GM18502 (cell line): Measurements from ENCODE around the gene JUNB.
"Not testable (repeated sequence)": the region's sequence is repeated elsewhere in the genome, so short reads cannot be mapped to it uniquely, and the experiment has no call there.

Experiments
- ATAC-seq: cut with Tn5 transposase; IDR thresholded peaks from one replicate; pipeline ENCODE4 v1.9.1; 2021; ENCODE audit warnings: mild to moderate bottlenecking; ENCODE audit not compliant: unreplicated experiment, poor library complexity

The JUNB gene

DNA sequence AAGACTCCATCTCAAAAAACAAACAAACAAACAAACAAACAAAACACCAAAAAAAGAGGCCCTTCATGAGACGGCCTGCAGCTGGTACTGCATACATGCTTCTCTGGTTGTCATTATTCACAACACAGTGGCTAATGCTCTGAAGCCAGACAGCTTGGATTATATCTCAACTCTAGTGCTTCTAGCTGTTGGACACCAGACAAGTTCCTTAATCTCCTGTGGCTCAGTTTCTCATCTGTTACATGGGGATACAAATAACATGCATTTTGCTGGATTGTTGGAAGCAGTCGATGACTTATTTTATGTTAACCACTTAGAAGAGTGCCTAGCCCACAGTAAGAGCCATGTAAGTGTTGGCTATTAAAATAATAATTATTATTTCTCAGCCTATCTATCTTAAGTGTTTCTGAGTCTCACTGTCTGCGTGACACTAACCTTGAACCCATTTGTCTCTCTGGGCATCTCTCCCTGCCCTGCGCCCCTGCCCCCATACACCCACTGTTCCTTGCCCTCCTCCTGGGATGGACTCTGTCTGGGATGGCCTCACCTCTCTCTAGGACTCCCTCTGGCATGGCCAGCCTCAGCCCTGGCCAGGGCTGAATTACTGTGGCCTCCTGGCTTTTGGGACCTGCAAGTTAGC is 3.1 kb upstream of the JUNB start:
- ATAC-seq = no peak

DNA sequence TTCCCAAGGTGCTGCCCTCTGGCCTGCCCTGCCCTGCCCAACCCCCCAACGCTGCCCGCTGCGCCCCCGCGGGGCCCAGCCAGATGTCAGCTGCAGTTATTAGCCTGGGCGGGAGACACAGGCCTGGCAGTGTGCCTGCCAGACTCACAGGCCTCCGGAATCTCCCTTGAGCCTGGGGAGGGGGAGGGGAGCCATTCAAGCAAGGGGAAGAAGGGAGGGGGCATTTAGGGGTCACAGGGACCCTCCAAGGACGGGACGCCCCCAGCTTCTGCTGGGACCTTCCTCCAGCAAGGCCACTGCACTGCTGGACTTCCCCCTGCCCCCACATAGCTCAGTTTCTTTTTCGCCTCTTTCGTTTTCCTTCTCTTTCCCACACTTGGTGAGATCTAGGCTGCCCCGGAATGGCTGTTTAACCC is 2.6 kb upstream of the JUNB start:
- ATAC-seq = no peak

DNA sequence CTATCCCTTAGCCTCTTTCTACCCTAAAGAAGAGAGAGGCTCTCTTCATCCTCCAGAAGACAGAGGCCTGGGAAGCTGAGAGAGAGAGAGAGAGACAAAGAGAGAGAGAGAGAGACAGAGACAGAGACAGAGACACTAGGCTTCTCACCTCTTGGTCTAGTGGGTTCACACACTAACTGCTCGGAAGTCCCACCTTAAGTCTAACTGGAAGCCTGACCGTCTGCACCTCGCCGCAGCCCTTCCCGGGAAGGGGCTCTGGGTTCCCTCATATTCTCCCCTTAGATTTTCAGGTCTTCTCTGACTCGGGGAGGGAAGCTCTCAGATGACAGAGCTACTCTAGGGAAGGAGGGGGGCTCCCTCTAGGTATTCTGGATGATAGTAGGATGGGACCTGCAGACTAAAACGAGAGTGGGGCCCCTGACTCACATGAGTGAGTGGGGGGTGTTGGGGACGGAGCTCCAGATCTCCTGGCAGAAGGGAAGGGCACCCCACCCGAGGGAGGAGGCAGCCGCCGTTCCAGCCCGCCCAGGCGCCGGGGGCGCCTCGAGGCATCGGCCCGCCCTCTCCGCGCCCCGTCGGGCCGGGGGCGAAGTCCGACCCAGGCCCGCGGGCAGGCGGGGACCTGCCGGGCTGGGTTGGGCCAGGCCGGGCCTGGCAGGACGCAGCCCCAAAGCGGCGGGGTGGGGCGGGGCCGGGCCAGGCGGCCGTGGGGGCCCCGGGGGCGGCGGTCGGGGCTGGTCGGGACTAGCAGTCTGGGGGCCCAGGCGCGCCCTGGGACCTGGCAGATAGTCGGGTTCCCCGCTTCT is 2.0 kb upstream of the JUNB start:
- no peak for ATAC-seq

DNA sequence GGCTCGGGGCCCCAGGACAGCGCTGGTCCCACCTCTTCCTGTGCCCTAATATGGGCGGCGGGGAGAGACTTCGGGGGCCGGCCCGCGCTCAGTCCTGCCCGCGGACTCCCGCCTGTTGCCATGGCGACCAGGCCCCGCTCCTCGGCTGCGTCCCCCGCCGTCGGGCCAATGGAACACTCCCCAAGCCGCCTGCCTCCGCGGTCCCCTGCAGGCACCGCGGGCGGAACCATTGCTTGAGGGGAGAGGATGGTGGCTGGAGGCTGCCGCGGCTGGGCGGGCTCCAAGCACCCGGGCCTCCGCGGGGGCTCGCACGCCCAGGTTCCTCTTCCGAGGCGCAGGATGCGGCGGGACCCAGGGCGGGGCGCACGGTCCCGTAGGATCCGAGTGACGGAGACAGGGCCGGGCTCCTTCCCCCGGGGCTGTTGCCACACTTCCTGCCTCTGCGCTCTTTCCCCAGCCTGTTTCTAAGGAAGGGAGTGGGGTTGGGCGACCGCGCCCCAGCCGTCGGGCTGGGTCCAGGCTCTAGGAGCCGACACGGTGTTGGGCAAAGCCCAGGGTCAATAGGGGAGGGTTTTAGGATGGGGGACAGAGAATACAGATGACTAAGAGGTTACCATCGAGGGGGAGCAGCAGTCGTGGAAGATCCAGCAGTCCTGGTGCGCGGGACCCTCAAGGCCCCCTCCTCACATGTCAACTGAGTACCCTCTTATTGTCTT is 1.2 kb upstream of the JUNB start:
- ATAC-seq = peak; percentile 39

DNA sequence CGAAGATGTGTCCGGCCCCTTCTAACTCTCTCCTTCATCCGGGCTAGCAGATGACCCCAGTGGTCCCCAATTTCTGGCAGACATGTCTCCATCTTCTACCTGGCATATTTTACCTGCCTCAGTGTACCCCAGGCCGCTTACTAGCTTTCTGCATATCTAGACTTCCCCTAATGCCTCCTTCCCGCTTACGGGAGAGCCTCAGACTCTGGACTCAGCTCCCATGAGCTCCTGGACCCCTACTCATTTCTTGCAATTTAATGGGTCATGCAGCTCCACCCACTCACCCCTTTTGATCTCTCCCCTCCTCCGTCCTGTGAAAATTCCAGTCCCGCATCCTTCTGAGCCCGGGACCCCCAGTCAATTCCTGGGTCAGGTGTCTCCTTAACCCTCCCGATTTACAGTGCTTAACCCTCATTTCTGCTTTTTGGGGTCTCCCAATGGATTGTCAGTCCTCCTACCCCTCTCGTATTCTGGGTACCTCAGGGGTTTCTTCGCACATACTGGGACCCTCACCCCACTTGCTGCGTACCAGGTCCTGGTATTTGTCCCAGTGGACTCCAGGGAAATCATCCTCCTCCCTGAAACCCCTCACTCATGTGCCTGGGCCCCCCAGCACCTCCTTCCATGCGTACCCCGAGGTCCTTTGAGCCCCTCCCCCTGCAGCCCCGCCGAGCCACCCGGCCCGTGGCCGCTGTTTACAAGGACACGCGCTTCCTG is 500 bp upstream of the JUNB start:
- no peak for ATAC-seq

- no peak for ATAC-seq
Measured at GRCh38 chr19:12792051-12792852, 966 bp downstream of the JUNB start.

DNA sequence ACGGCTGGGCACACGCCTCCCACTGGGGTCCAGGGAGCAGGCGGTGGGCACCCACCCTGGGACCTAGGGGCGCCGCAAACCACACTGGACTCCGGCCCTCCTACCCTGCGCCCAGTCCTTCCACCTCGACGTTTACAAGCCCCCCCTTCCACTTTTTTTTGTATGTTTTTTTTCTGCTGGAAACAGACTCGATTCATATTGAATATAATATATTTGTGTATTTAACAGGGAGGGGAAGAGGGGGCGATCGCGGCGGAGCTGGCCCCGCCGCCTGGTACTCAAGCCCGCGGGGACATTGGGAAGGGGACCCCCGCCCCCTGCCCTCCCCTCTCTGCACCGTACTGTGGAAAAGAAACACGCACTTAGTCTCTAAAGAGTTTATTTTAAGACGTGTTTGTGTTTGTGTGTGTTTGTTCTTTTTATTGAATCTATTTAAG is 1.6 kb downstream of the JUNB start:
- no peak for ATAC-seq

DNA sequence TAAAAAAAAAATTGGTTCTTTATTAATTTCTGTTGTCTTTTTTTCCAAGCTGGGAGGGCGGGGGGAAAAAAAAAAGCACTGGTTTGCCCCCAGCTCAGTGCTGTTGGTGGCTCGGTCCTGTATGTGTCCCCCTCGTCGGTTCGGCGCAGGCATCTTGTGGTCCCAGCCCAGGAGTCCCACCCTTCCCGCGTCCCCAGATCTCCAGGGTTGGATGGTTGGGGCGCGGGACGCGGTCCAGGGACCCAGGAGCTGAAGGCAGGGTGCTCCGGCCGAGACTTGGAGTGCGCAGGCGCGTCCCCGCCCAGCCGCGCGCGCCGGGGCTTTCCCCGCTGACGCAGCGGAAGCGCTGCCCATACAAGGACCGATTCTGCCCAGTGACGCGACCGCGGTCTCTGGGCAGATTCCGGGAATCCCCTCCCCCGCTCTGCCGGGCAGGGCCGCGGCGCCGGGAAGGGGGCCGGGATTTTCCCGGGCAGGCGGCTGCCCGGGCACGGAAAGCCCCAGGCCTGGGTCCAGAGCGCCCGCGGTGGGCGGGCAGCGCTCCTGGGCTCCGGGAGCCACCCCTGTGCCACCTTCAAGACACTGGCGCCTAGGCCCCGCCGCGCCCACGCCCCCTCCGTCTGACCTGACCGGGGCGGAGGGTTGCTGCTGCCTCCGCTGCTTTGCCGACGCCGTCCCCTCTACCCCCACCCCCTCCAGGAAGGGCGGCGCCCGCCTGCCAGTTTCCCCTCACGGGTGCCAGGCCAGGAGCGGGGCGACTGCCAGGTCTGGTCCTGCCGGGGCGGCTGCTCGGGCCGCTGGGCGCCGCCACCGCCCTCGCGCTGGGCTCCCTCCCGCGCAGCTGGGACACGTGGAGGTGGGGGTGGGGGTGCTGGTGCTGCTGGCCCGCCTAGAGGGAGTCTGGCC is 2.3 kb downstream of the JUNB start:
- ATAC-seq = peak; percentile 33

DNA sequence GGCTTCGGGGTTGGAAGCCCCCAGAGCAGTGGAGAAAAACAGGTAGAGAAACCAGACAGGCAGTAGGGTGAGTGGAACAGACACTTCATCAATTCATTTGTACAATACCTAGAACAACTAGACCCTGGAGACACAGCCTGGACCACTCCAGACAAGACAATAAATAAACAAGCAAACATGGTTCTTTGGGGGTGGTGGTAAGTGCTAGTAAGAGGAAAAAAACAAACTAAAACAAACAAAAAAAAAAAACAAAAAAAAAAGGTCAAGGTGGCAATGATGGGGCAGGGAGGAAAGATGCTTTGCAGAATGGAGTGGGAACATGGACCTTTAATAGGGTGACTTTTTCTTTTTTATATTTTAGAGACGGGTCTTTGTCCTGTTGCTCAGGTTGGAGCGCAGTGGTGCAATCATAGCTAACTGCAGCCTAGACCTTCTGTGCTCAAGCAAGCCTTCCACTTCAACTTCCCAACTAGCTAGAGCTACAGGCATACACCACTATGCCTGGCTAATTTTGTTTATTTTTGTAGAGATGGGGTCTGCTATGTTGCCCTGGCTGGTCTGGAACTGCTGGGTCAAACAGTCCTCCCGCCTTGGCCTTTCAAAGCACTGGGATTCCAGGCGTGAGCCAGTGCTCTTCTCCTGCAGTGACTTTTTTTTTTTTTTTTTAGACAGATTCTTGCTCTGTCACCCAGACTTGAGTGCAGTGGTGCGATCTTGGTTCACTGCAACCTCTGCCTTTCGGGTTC is 3.1 kb downstream of the JUNB start:
- ATAC-seq = no peak

- no peak for ATAC-seq
Measured at GRCh38 chr19:12794971-12795381, 3.7 kb downstream of the JUNB start.

- ATAC-seq = no peak
Measured at GRCh38 chr19:12796146-12797071, 5.1 kb downstream of the JUNB start.

- ATAC-seq = no peak
Measured at GRCh38 chr19:12797141-12797587, 5.9 kb downstream of the JUNB start.

DNA sequence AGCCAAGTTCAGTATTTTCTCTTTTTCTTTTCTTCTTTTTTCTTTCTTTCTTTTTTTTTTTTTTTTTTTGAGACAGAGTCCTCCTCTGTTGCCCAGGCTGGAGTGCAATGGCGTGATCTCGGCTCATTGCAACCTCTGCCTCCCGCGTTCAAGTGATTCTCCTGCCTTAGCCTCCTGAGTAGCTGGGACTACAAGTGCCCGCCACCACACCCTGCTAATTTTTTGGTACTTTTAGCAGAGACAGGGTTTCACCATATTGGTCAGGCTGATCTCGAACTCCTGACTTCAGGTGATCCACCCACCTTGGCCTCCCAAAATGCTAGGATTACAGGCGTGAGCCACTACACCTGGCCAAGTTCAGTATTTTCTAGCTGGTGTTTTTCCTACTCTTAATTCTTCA is 6.3 kb downstream of the JUNB start:
- not testable (repeated sequence) for ATAC-seq

GRCh38 chr19:12799742-12800465 is 8.6 kb downstream of the JUNB start:
- ATAC-seq = no peak

GRCh38 chr19:12800466-12800770 is 9.1 kb downstream of the JUNB start:
- no peak for ATAC-seq

- ATAC-seq = no peak
Measured at GRCh38 chr19:12800923-12801465, 9.7 kb downstream of the JUNB start.
